Transverse colon (tissue), 4 donors: ENCODE results near the gene RASGEF1C.

Source experiments
- EP300 ChIP-seq: sonication (generic); formaldehyde crosslinking; IDR thresholded peaks from one replicate; pipeline ENCODE4 v1.6.1; 2017; ENCODE audit warnings: antibody characterized with exemption, low read depth
- POLR2A ChIP-seq: fragments of 450-650 bp; IDR thresholded peaks from one replicate; pipeline ENCODE4 v1.6.1; 2016; ENCODE audit warnings: antibody characterized with exemption, mild to moderate bottlenecking, moderate library complexity
- POLR2AphosphoS5 ChIP-seq, 3 donors: sonication (generic); formaldehyde crosslinking; IDR thresholded peaks; one replicate each; pipeline ENCODE4 v1.6.1; 2016; ENCODE audit warnings: antibody characterized with exemption in 3 of 3
- TF ChIP-seq, protein P1 (sequence below), 5 experiments: fragments of 200-600 bp in 3 of 5; fragments of 450-650 bp in 2 of 5; sonication (generic) in 3 of 5; IDR thresholded peaks; 1 replicate in 2 of 5; 2 replicates in 3 of 5; pipeline ENCODE4 v1.5.1; 2016 to 2017; ENCODE audit warnings: antibody characterized with exemption in 5 of 5, inconsistent platforms in 3 of 5, mild to moderate bottlenecking in 2 of 5, moderate library complexity in 1 of 5

DNA sequence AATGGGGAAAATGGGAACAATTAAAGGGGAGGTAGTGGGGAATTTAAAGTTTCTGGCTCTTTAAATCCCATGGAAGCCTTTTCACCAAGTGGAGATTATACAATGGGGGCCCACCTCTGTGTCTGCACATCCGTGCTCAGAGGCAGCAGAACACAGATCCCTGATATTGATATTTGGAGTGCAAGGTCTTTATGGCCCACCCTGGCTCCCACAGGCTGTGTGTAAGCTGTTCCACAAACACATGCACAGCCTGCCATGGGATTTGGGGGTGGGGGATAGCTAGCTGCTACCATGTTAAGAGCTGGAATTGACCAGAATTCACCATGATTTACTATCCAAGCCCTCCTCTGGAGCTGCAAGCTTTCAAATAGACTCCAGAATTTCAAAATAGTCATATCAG, 55.9 kb downstream of the RASGEF1C start:
- TF ChIP-seq, protein P1, sequence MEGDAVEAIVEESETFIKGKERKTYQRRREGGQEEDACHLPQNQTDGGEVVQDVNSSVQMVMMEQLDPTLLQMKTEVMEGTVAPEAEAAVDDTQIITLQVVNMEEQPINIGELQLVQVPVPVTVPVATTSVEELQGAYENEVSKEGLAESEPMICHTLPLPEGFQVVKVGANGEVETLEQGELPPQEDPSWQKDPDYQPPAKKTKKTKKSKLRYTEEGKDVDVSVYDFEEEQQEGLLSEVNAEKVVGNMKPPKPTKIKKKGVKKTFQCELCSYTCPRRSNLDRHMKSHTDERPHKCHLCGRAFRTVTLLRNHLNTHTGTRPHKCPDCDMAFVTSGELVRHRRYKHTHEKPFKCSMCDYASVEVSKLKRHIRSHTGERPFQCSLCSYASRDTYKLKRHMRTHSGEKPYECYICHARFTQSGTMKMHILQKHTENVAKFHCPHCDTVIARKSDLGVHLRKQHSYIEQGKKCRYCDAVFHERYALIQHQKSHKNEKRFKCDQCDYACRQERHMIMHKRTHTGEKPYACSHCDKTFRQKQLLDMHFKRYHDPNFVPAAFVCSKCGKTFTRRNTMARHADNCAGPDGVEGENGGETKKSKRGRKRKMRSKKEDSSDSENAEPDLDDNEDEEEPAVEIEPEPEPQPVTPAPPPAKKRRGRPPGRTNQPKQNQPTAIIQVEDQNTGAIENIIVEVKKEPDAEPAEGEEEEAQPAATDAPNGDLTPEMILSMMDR (IDR thresholded peaks at IDR 0.05): no peak
- TF ChIP-seq POLR2AphosphoS5 (IDR thresholded peaks at IDR 0.05): no peak
- no peak for TF ChIP-seq POLR2A
- TF ChIP-seq EP300: no peak
